Measurements from ENCODE around the gene C9orf152.

- TF ChIP-seq CTCF (IDR thresholded peaks at IDR 0.05; ENCODE audit: low read length) (no peak), EZH2 (IDR thresholded peaks at IDR 0.05; ENCODE audit: borderline replicate concordance, low read length) (no peak)
These were observed at the start of gene C9orf152 for GRCh38 chr9:110208031-110208430.

Measured in OCI-LY1 (cell line).